Activated CD4-positive, CD25-positive, alpha-beta regulatory T cell treated with anti-CD3 and anti-CD28 coated beads, Interleukin-2, amount 50 U/mL, for 72 hours (primary cell): ENCODE data around the gene TMEM167A.

Experiments used
- DNase-seq: peaks from one replicate; pipeline ENCODE4 v3.0.0; 2021

TMEM167A gene

GRCh38 chr5:83034528-83035207 is 42.5 kb downstream of the TMEM167A start:
- no peak for DNase-seq

- no peak for DNase-seq
Measured at GRCh38 chr5:83034036-83034435, 43.2 kb downstream of the TMEM167A start.

GRCh38 chr5:83031381-83031780 is 45.8 kb downstream of the TMEM167A start:
- no peak for DNase-seq

GRCh38 chr5:83029912-83030311 is 47.3 kb downstream of the TMEM167A start:
- no peak for DNase-seq

- DNase-seq, result no peak
Measured at GRCh38 chr5:83026930-83027687, 50.1 kb downstream of the TMEM167A start.

GRCh38 chr5:83026516-83026915 is 50.7 kb downstream of the TMEM167A start:
- DNase-seq, result no peak

GRCh38 chr5:83025690-83026478 is 51.3 kb downstream of the TMEM167A start:
- DNase-seq, result no peak

GRCh38 chr5:83022334-83022733 is 54.9 kb downstream of the TMEM167A start:
- DNase-seq, result no peak

GRCh38 chr5:83015676-83016075 is 61.5 kb downstream of the TMEM167A start:
- DNase-seq, result no peak

GRCh38 chr5:83011985-83012384 is 65.2 kb downstream of the TMEM167A start:
- DNase-seq, result no peak

GRCh38 chr5:83009408-83009807 is 67.8 kb downstream of the TMEM167A start:
- no peak for DNase-seq

- no peak for DNase-seq
Measured at GRCh38 chr5:83007755-83008154, 69.4 kb downstream of the TMEM167A start.

- no peak for DNase-seq
Measured at GRCh38 chr5:83006683-83007283, 70.4 kb downstream of the TMEM167A start.

GRCh38 chr5:83003791-83004190 is 73.4 kb downstream of the TMEM167A start:
- no peak for DNase-seq
